ENCODE results near the gene CDK14.

DNA sequence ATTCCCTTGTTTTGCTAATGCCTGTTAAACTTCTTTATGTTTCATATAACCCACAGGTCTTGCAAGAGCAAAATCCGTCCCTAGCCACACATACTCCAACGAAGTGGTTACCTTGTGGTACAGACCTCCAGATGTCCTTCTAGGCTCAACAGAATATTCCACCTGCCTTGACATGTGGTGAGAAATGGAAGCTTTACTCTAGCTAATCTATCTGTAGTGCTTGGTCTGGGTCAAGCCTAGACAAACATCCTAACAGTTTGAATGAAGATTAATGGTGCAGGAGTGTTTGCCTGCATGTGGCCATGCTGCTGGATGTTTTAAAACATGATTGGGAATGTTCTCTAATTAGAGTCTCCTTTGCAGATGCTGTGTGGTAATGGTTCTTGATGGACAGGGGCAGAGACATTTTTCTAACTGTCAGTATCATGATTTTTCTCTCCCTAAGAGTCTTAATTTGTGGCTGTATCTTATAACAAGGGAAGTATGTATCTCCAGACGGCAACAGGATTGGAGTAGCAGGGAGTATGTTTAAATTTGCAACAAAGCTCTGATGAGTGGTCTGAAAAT lies 359.6 kb downstream of the CDK14 start:
- no peak for TF ChIP-seq FOS (IDR thresholded peaks at IDR 0.05; ENCODE audit: borderline replicate concordance, insufficient read depth, low read length)
- TF ChIP-seq, protein P1, sequence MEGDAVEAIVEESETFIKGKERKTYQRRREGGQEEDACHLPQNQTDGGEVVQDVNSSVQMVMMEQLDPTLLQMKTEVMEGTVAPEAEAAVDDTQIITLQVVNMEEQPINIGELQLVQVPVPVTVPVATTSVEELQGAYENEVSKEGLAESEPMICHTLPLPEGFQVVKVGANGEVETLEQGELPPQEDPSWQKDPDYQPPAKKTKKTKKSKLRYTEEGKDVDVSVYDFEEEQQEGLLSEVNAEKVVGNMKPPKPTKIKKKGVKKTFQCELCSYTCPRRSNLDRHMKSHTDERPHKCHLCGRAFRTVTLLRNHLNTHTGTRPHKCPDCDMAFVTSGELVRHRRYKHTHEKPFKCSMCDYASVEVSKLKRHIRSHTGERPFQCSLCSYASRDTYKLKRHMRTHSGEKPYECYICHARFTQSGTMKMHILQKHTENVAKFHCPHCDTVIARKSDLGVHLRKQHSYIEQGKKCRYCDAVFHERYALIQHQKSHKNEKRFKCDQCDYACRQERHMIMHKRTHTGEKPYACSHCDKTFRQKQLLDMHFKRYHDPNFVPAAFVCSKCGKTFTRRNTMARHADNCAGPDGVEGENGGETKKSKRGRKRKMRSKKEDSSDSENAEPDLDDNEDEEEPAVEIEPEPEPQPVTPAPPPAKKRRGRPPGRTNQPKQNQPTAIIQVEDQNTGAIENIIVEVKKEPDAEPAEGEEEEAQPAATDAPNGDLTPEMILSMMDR (IDR thresholded peaks at IDR 0.05; ENCODE audit: extremely low read depth in 1 of 2, insufficient read depth in 1 of 2, low read depth in 1 of 2, low read length in 2 of 2): no peak
- TF ChIP-seq, protein P2, sequence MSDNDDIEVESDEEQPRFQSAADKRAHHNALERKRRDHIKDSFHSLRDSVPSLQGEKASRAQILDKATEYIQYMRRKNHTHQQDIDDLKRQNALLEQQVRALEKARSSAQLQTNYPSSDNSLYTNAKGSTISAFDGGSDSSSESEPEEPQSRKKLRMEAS (IDR thresholded peaks at IDR 0.05; ENCODE audit: insufficient read depth, insufficient read length): no peak
